IMR-90 (cell line): Measurements from ENCODE around the gene KRT76. TPM values are rescaled to one million over a fixed set of nuclear protein-coding genes. Genes with fewer than 3 reads are reported as not detected.

ENCODE experiments used
- ATAC-seq: fragments of 200-7000 bp; cut with Tn5 transposase; 2 replicates; pipeline ENCODE4 v1.9.1; 2020; ENCODE audit warnings: low read depth, mild to moderate bottlenecking, moderate library complexity
- BruUV-seq: library from RNA; stranded (reverse); fragments of 400-500 nt; replicated peaks from 2 replicates; lab custom pipeline; 2021; lab: Mats Ljungman, UMichigan
- CTCF ChIA-PET: fragments of 300-600 bp; formaldehyde crosslinking; extraction: SDS; loops from one replicate; lab custom pipeline; 2021; ENCODE audit warnings: antibody characterized with exemption; lab: Yijun Ruan, JAX
- POLR2A ChIA-PET: fragments of 300-600 bp; sonication (Branson Sonifier 250); formaldehyde crosslinking; loops from one replicate; lab custom pipeline; 2022; ENCODE audit warnings: antibody characterized with exemption; ENCODE audit not compliant: unreplicated experiment; lab: Charles Lee
- DNase-seq: peaks from one replicate; pipeline ENCODE4 v3.0.0; 2013
- H2AFZ ChIP-seq: replicated peaks from 2 replicates; pipeline ENCODE3; 2013; ENCODE audit warnings: low read length, mild to moderate bottlenecking; ENCODE audit not compliant: poor library complexity
- H2AK5ac ChIP-seq: 2 replicates; pipeline ENCODE4 v1.6.1; 2013; ENCODE audit warnings: low read depth, low read length, inconsistent platforms
- H2AK9ac ChIP-seq: replicated peaks from 2 replicates; pipeline ENCODE3; 2013; ENCODE audit warnings: mild to moderate bottlenecking, low read depth, low read length, moderate library complexity; ENCODE audit not compliant: poor library complexity
- H2BK120ac ChIP-seq: 2 replicates; pipeline ENCODE4 v1.6.1; 2013; ENCODE audit warnings: low read depth, low read length, inconsistent platforms
- H2BK15ac ChIP-seq: 3 replicates; pipeline ENCODE4 v1.6.1; 2013; ENCODE audit warnings: low read depth, low read length, inconsistent platforms
- H2BK20ac ChIP-seq: 2 replicates; pipeline ENCODE4 v1.6.1; 2013; ENCODE audit warnings: low read depth, mild to moderate bottlenecking, inconsistent platforms, low read length, moderate library complexity
- H2BK5ac ChIP-seq: 2 replicates; pipeline ENCODE4 v1.6.1; 2013; ENCODE audit warnings: mild to moderate bottlenecking, low read depth, low read length, inconsistent platforms; ENCODE audit not compliant: poor library complexity, severe bottlenecking
- H3K14ac ChIP-seq: replicated peaks from 2 replicates; pipeline ENCODE4 v1.6.1; 2013; ENCODE audit warnings: low read depth, low read length, inconsistent platforms
- H3K18ac ChIP-seq: 2 replicates; pipeline ENCODE4 v1.6.1; 2013; ENCODE audit warnings: low read depth, low read length, control low read depth
- H3K23ac ChIP-seq: 2 replicates; pipeline ENCODE4 v1.6.1; 2013; ENCODE audit warnings: low read depth, low read length, inconsistent platforms
- H3K27ac ChIP-seq: 2 replicates; pipeline ENCODE4 v1.5.1; 2013; ENCODE audit warnings: mild to moderate bottlenecking, control low read depth, low read length; ENCODE audit not compliant: insufficient read depth
- H3K27me3 ChIP-seq: 2 replicates; pipeline ENCODE4 v1.6.1; 2013; ENCODE audit warnings: low read length; ENCODE audit not compliant: control insufficient read depth, insufficient read depth
- H3K36me3 ChIP-seq: 2 replicates; pipeline ENCODE4 v1.6.1; 2013; ENCODE audit warnings: low read length, mixed read lengths; ENCODE audit not compliant: control insufficient read depth, insufficient read depth
- H3K4ac ChIP-seq: 2 replicates; pipeline ENCODE4 v1.6.1; 2013; ENCODE audit warnings: low read depth, low read length, inconsistent platforms
- H3K4me1 ChIP-seq: 2 replicates; pipeline ENCODE4 v1.6.1; 2013; ENCODE audit warnings: low read length, mixed read lengths; ENCODE audit not compliant: control insufficient read depth, insufficient read depth
- H3K4me2 ChIP-seq: 2 replicates; pipeline ENCODE4 v1.6.1; 2013; ENCODE audit warnings: low read depth, mild to moderate bottlenecking, control low read depth, low read length, moderate library complexity
- H3K4me3 ChIP-seq: 2 replicates; pipeline ENCODE4 v1.5.1; 2013; ENCODE audit warnings: low read depth, mild to moderate bottlenecking, control low read depth, low read length, moderate library complexity; ENCODE audit not compliant: insufficient read depth
- H3K56ac ChIP-seq: 2 replicates; pipeline ENCODE4 v1.6.1; 2013; ENCODE audit warnings: low read length, inconsistent platforms; ENCODE audit not compliant: insufficient read depth; ENCODE audit errors: extremely low read depth
- H3K79me1 ChIP-seq, 2 experiments: 2 replicates each; pipeline ENCODE4 v1.6.1; 2013; ENCODE audit warnings: low read length in 2 of 2, inconsistent platforms in 1 of 2, low read depth in 1 of 2
- H3K9ac ChIP-seq: 2 replicates; pipeline ENCODE4 v1.6.1; 2013; ENCODE audit warnings: low read depth, low read length, control low read depth
- H3K9me1 ChIP-seq: 2 replicates; pipeline ENCODE4 v1.6.1; 2013; ENCODE audit warnings: low read length, inconsistent platforms; ENCODE audit not compliant: insufficient read depth
- H3K9me3 ChIP-seq: 2 replicates; pipeline ENCODE4 v1.6.1; 2013; ENCODE audit warnings: low read length; ENCODE audit not compliant: control insufficient read depth, insufficient read depth
- H4K20me1 ChIP-seq: 2 replicates; pipeline ENCODE4 v1.6.1; 2013; ENCODE audit warnings: low read length, inconsistent platforms; ENCODE audit not compliant: insufficient read depth
- H4K5ac ChIP-seq: 2 replicates; pipeline ENCODE4 v1.6.1; 2013; ENCODE audit warnings: mild to moderate bottlenecking, low read depth, low read length, control low read depth
- H4K8ac ChIP-seq, 2 experiments: 2 replicates each; pipeline ENCODE4 v1.6.1; 2013; ENCODE audit warnings: low read depth in 2 of 2, low read length in 2 of 2, control low read depth in 1 of 2, inconsistent platforms in 1 of 2
- H4K91ac ChIP-seq: 2 replicates; pipeline ENCODE4 v1.6.1; 2013; ENCODE audit warnings: low read depth, low read length, inconsistent platforms; ENCODE audit not compliant: insufficient read depth
- MXI1 ChIP-seq: IDR thresholded peaks from 2 replicates; pipeline ENCODE4 v1.6.1; 2012; ENCODE audit warnings: low read depth, mild to moderate bottlenecking, low read length, moderate library complexity, borderline replicate concordance
- POLR2A ChIP-seq: IDR thresholded peaks from 2 replicates; pipeline ENCODE4 v1.6.1; 2012; ENCODE audit warnings: mild to moderate bottlenecking, low read depth, low read length
- WGBS, 2 experiments: methylation state at CpG; one replicate each; pipeline versions ENCODE4 v1.1.5 to v1.1.7; 2013; ENCODE audit warnings: missing lambda C conversion rate in 2 of 2; ENCODE audit not compliant: insufficient read length in 1 of 2; ENCODE audit errors: extremely low coverage in 2 of 2; 5-methylcytosine and 5-hydroxymethylcytosine counted together
- dilution Hi-C: fragments of 300-500 bp; cut with HindIII; formaldehyde crosslinking; loops from one replicate; pipeline ENCODE4 v1.14.3; 2018; ENCODE audit warnings: low sequenced_read_pairs; ENCODE audit not compliant: unreplicated experiment
- in situ Hi-C: fragments of 300-500 bp; cut with MboI; formaldehyde crosslinking; loops from 3 replicates; pipeline ENCODE4 v1.14.3; 2019; ENCODE audit warnings: low sequenced_read_pairs, inconsistent platforms, mixed read lengths
- intact Hi-C: fragments of 100-400 bp; cut with micrococcal nuclease; formaldehyde crosslinking; loops from 2 replicates; pipeline ENCODE4 v1.10.0; 2022
- polyA plus RNA-seq, 3 experiments: library from polyadenylated mRNA; depleted of rRNA; stranded (reverse); fragments of >200 nt; gene quantifications; 2 replicates each; pipeline ENCODE4 v1.2.3, GENCODE V29; 2012; ENCODE audit warnings: low replicate concordance in 1 of 3
- total RNA-seq: library from RNA; depleted of rRNA; stranded (reverse); fragments of >200 nt; gene quantifications from 2 replicates; pipeline ENCODE4 v1.2.3, GENCODE V29; 2012

KRT76 gene
- total and polyA plus RNA-seq, 2 of the 4 experiments (the other 2 are of a cell fraction) = not detected

- Histone ChIP-seq H3K4me3 (no peak overlapping the region), H3K27ac (no peak overlapping the region), H2BK15ac (no peak overlapping the region), H3K4me2 (no peak overlapping the region), H3K56ac (no peak overlapping the region), H3K9me1 (no peaks in the 10 kb centered on the region), H2BK5ac (no peak overlapping the region), H3K23ac (no peak overlapping the region), H4K20me1 (no peaks in the 10 kb centered on the region), H2BK120ac (no peak overlapping the region), H2AK9ac (no peak overlapping the region), H3K4me1 (no peaks in the 10 kb centered on the region), H4K5ac (no peak overlapping the region), H3K14ac (no peak overlapping the region), H3K79me1 (no peaks in the 10 kb centered on the region), H3K9me3 (no peaks in the 10 kb centered on the region), H2AFZ (no peak overlapping the region), H3K27me3 (no peaks in the 10 kb centered on the region), H3K4ac (no peak overlapping the region), H3K9ac (no peak overlapping the region), H3K18ac (no peak overlapping the region), H3K36me3 (no peaks in the 10 kb centered on the region), H2AK5ac (no peak overlapping the region), H4K8ac (no peak overlapping the region), H4K91ac (no peak overlapping the region), H2BK20ac (no peak overlapping the region)
- DNase-seq = peak; percentile 46
- WGBS, 2 experiments = 8% methylated on average over 5 of the region's 16 CpGs; no CpG with 5 or more reads in 1 of the 2 experiments
- peak; percentile 73; the same call in 1 of the 2 replicates for ATAC-seq
- CTCF ChIA-PET = no interaction called here
- dilution Hi-C loops = no loop called here
- intact Hi-C loops = no loop called here
- POLR2A ChIA-PET = no interaction called here
- TF ChIP-seq POLR2A = no peak
- no peak for TF ChIP-seq MXI1
- no TSS peak for BruUV-seq
- in situ Hi-C loops = no loop called here
These were observed 35.6 kb downstream of the KRT76 start for GRCh38 chr12:52741375-52742195.
